HG02973 (cell line): Measurements from ENCODE around the gene PYGB.
A peak's percentile ranks its signal among the peaks of the same experiment; 100 is the strongest.
"Not testable (repeated sequence)": the region's sequence is repeated elsewhere in the genome, so short reads cannot be mapped to it uniquely, and the experiment has no call there.

ENCODE experiments used
- ATAC-seq: cut with Tn5 transposase; IDR thresholded peaks from one replicate; pipeline ENCODE4 v1.9.1; 2021; ENCODE audit warnings: moderate library complexity; ENCODE audit not compliant: unreplicated experiment

Gene PYGB

GRCh38 chr20:25247518-25247955, 348 bp upstream of the PYGB start:
- ATAC-seq: peak; percentile 19

- no peak for ATAC-seq
Measured at GRCh38 chr20:25248786-25249172, 894 bp downstream of the PYGB start.

GRCh38 chr20:25249198-25249931, 1.5 kb downstream of the PYGB start:
- ATAC-seq: no peak

GRCh38 chr20:25250508-25250907, 2.6 kb downstream of the PYGB start:
- no peak for ATAC-seq

GRCh38 chr20:25251019-25251418, 3.1 kb downstream of the PYGB start:
- no peak for ATAC-seq

- no peak for ATAC-seq
Measured at GRCh38 chr20:25251558-25251957, 3.7 kb downstream of the PYGB start.

- no peak for ATAC-seq
Measured at GRCh38 chr20:25252230-25252651, 4.4 kb downstream of the PYGB start.

- no peak for ATAC-seq
Measured at GRCh38 chr20:25252686-25253421, 5.0 kb downstream of the PYGB start.

- ATAC-seq: no peak
Measured at GRCh38 chr20:25253606-25254275, 5.9 kb downstream of the PYGB start.

GRCh38 chr20:25254571-25254970, 6.7 kb downstream of the PYGB start:
- no peak for ATAC-seq

GRCh38 chr20:25254986-25255680, 7.2 kb downstream of the PYGB start:
- no peak for ATAC-seq

- ATAC-seq: no peak
Measured at GRCh38 chr20:25256226-25256859, 8.5 kb downstream of the PYGB start.

- ATAC-seq: no peak
Measured at GRCh38 chr20:25257130-25257529, 9.2 kb downstream of the PYGB start.

- ATAC-seq: no peak
Measured at GRCh38 chr20:25257756-25258475, 10.0 kb downstream of the PYGB start.

GRCh38 chr20:25258476-25258805, 10.6 kb downstream of the PYGB start:
- no peak for ATAC-seq

- ATAC-seq: no peak
Measured at GRCh38 chr20:25258828-25259227, 10.9 kb downstream of the PYGB start.

- ATAC-seq: no peak
Measured at GRCh38 chr20:25259358-25259757, 11.5 kb downstream of the PYGB start.

GRCh38 chr20:25259788-25260254, 11.9 kb downstream of the PYGB start:
- no peak for ATAC-seq

- ATAC-seq: not testable (repeated sequence)
Measured at GRCh38 chr20:25260770-25261437, 13.0 kb downstream of the PYGB start.
